AG09319 (cell line): ENCODE measurements around the gene TFE3.

Experiments used
- DNase-seq: peaks from one replicate; pipeline ENCODE4 v3.0.0-alpha.2; 2010; ENCODE audit warnings: low read depth; ENCODE audit errors: extremely low read depth
- CTCF ChIP-seq: IDR thresholded peaks from 2 replicates; pipeline ENCODE4 v1.5.1; 2011; ENCODE audit warnings: low read depth, mild to moderate bottlenecking, inconsistent platforms, low read length, moderate library complexity

The TFE3 gene, protein sequence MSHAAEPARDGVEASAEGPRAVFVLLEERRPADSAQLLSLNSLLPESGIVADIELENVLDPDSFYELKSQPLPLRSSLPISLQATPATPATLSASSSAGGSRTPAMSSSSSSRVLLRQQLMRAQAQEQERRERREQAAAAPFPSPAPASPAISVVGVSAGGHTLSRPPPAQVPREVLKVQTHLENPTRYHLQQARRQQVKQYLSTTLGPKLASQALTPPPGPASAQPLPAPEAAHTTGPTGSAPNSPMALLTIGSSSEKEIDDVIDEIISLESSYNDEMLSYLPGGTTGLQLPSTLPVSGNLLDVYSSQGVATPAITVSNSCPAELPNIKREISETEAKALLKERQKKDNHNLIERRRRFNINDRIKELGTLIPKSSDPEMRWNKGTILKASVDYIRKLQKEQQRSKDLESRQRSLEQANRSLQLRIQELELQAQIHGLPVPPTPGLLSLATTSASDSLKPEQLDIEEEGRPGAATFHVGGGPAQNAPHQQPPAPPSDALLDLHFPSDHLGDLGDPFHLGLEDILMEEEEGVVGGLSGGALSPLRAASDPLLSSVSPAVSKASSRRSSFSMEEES

GRCh38 chrX:49043220-49043986, at the start of gene TFE3:
TFE3 (minus strand) TSS chrX:49043357; CDS start chrX:49043226, 131 bp downstream.
- TF ChIP-seq CTCF: peak; percentile 50
- peak; percentile 98 for DNase-seq

DNA sequence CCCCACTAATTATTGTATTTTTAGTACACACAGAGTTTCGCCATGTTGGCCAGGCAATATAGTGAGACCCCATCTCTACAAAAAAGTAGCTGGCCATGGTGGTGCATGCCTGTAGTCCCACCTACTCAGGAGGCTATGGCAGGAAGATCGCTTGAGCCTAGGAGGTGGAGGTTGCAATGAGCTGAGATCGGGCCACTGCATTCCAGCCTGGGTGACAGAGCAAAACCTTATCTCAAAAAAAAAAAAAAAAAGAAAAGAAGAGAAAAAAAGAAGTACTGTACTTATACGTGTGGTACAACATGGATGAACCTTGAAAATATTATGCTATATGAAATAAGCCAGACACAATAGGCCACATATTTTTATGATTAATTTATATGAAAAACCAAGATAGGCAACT, 46.4 kb upstream of the TFE3 start:
- no peak for DNase-seq
- no peak for TF ChIP-seq CTCF

- no peak for DNase-seq
- no peak for TF ChIP-seq CTCF
These were observed 39.2 kb upstream of the TFE3 start for GRCh38 chrX:49082271-49082871.

- peak; percentile 48 for DNase-seq
- TF ChIP-seq CTCF: no peak
These were observed 36.6 kb upstream of the TFE3 start, which contains the start of gene WDR45 for GRCh38 chrX:49079489-49080428. WDR45 (minus strand) TSS chrX:49079887; CDS start chrX:49078095, 1,792 bp downstream.

- DNase-seq: no peak
- TF ChIP-seq CTCF: no peak
These were observed 34.8 kb upstream of the TFE3 start for GRCh38 chrX:49077941-49078340.

- no peak for TF ChIP-seq CTCF
- no peak for DNase-seq
These were observed 32.2 kb upstream of the TFE3 start for GRCh38 chrX:49075347-49075746.
